Gastrocnemius medialis (tissue), 4 donors: ENCODE results near the gene KRT3.

ENCODE experiments used
- POLR2A ChIP-seq, 2 donors: fragments of 450-650 bp; IDR thresholded peaks; one replicate each; pipeline ENCODE4 v1.6.1; 2017; ENCODE audit warnings: antibody characterized with exemption in 2 of 2, mild to moderate bottlenecking in 2 of 2, moderate library complexity in 2 of 2
- TF ChIP-seq, protein P1 (sequence below), 5 experiments: fragments of 450-650 bp in 3 of 5; fragments of 200-600 bp in 2 of 5; sonication (generic) in 2 of 5; IDR thresholded peaks in 4 of 5; conservative IDR thresholded peaks in 1 of 5; 1 replicate in 4 of 5; 2 replicates in 1 of 5; pipeline ENCODE4 v1.5.1; 2016 to 2019; ENCODE audit warnings: antibody characterized with exemption in 5 of 5, mild to moderate bottlenecking in 3 of 5, moderate library complexity in 3 of 5

GRCh38 chr12:52794479-52795331, 1.2 kb downstream of the KRT3 start:
- TF ChIP-seq, protein P1, sequence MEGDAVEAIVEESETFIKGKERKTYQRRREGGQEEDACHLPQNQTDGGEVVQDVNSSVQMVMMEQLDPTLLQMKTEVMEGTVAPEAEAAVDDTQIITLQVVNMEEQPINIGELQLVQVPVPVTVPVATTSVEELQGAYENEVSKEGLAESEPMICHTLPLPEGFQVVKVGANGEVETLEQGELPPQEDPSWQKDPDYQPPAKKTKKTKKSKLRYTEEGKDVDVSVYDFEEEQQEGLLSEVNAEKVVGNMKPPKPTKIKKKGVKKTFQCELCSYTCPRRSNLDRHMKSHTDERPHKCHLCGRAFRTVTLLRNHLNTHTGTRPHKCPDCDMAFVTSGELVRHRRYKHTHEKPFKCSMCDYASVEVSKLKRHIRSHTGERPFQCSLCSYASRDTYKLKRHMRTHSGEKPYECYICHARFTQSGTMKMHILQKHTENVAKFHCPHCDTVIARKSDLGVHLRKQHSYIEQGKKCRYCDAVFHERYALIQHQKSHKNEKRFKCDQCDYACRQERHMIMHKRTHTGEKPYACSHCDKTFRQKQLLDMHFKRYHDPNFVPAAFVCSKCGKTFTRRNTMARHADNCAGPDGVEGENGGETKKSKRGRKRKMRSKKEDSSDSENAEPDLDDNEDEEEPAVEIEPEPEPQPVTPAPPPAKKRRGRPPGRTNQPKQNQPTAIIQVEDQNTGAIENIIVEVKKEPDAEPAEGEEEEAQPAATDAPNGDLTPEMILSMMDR (IDR thresholded peaks at IDR 0.05 in 4 of 5, conservative IDR thresholded peaks at IDR 0.05 in 1 of 5), result no peak
- no peak for TF ChIP-seq POLR2A (IDR thresholded peaks at IDR 0.05)
